Measurements from ENCODE around the gene FBLN2. TPM values are rescaled to one million over a fixed set of nuclear protein-coding genes. Genes with fewer than 3 reads are reported as not detected.

FBLN2 gene
- polyA plus RNA-seq, 1 experiment, result 15.5 TPM

DNA sequence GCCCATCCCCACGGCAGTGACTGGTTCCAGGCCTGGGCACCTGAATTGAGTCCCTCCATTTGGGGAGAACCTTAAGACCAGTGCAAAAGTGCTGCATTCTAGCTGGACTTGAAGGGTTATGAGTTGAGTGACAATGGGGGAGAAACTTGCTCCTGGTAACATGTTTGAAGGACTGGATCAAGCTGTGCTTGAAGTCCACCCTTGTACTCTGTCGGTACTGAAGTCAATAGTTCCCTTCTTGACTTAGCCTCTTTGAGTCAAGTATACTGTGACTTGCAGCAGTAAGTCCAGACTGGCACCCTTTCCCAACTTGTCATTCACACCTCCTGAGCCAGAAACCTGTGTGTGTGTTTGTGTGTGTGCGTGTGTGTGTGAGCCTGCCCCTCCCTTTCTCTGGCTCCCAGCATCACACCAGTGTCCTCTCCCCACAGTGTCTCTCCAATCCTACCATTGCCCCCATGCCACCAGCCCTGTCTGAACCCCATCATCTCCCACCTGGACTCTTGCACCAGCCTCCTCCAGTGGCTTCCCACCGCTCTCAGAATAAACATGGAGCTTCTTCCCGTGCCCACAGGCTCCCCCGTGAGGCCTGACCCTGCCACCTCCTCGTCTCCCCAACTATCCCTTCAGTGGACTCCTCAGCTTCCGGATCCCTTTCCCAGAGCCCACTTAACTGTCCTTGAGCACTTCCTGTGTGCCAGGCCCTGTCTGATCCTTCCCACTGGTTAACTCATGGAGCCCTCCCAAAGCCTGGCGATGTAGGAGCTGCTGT lies 10.2 kb upstream of the FBLN2 start:
- H3K27ac ChIP-seq (ENCODE audit: low read depth, low read length), result peak overlapping the region; percentile 61
- TF ChIP-seq, protein P1, sequence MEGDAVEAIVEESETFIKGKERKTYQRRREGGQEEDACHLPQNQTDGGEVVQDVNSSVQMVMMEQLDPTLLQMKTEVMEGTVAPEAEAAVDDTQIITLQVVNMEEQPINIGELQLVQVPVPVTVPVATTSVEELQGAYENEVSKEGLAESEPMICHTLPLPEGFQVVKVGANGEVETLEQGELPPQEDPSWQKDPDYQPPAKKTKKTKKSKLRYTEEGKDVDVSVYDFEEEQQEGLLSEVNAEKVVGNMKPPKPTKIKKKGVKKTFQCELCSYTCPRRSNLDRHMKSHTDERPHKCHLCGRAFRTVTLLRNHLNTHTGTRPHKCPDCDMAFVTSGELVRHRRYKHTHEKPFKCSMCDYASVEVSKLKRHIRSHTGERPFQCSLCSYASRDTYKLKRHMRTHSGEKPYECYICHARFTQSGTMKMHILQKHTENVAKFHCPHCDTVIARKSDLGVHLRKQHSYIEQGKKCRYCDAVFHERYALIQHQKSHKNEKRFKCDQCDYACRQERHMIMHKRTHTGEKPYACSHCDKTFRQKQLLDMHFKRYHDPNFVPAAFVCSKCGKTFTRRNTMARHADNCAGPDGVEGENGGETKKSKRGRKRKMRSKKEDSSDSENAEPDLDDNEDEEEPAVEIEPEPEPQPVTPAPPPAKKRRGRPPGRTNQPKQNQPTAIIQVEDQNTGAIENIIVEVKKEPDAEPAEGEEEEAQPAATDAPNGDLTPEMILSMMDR (IDR thresholded peaks at IDR 0.05; ENCODE audit: low read depth, low read length), result no peak
- H3K9me3 ChIP-seq (ENCODE audit: control insufficient read depth, insufficient read depth, low read length), result peaks cover 25% of the 10 kb centered on the region
- H3K27me3 ChIP-seq (ENCODE audit: control insufficient read depth, insufficient read depth, low read length), result no peaks in the 10 kb centered on the region
- ChIA-PET POLR2A (interaction anchor here (0.5 kb wide), 1 partner anchor 1547 kb away, joined by 3 read pairs; no protein-coding TSS in a partner anchor), CTCF (interaction anchor here (0.9 to 2.1 kb wide), 7 partner anchors 9 to 111 kb away, joined by 3 to 9 read pairs (median 3); no protein-coding TSS in a partner anchor)
- no peak for DNase-seq (ENCODE audit: low read depth, low spot score)
- no peak overlapping the region for H3K4me3 ChIP-seq (ENCODE audit: low read depth, low read length)

DNA sequence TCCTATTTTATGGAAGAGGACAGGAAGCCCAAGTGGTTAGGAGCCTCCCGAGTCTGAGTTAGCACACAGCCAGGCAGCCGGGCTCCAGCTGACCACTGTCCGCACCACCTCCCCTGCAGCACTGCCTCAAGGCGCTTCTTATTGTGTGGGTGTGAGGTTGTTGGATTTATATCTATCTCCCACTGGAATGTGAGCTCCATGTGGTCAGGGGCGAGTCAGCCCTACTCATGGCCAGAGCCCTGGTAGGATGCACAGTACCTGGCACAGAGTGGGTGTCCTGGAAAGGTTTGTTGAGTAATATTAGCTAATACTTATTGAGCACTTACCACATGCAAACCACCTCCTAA lies 9.7 kb upstream of the FBLN2 start:
- peak; percentile 27 for DNase-seq (ENCODE audit: low read depth, low spot score)
- CTCF ChIA-PET, result interaction anchor here (0.7 to 2.1 kb wide), 7 partner anchors 10 to 110 kb away, joined by 3 to 9 read pairs (median 3); no protein-coding TSS in a partner anchor
- Histone ChIP-seq H3K4me3 (ENCODE audit: low read depth, low read length) (no peak overlapping the region), H3K9me3 (ENCODE audit: control insufficient read depth, insufficient read depth, low read length) (peaks cover 25% of the 10 kb centered on the region), H3K27ac (ENCODE audit: low read depth, low read length) (peak overlapping the region; percentile 61), H3K27me3 (ENCODE audit: control insufficient read depth, insufficient read depth, low read length) (no peaks in the 10 kb centered on the region)
- TF ChIP-seq, protein P1 (IDR thresholded peaks at IDR 0.05; ENCODE audit: low read depth, low read length), result no peak
- POLR2A ChIA-PET, result interaction anchor here (0.5 kb wide), 1 partner anchor 1547 kb away, joined by 3 read pairs; no protein-coding TSS in a partner anchor

DNA sequence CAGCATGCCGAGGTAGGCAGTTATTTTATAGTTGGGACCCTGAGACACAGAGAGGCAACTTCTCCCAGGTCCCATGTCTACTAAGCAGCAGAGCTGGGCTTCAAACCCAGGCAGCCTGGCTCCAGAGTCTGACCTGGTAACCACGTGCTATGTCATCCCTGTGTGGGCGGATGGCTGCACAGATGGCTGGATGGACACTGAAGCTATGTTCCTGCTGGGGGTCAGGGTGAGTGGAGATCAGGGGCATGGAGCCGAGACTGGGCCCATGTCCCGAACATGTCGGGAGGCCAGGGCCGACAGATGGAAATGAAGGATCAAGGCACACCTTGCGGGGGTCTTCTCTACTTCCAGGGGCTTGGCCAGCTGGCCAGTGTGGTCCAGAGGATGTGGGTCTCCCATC lies 9.3 kb upstream of the FBLN2 start:
- TF ChIP-seq, protein P1 (IDR thresholded peaks at IDR 0.05; ENCODE audit: low read depth, low read length), result no peak
- Histone ChIP-seq H3K4me3 (ENCODE audit: low read depth, low read length) (no peak overlapping the region), H3K27me3 (ENCODE audit: control insufficient read depth, insufficient read depth, low read length) (no peaks in the 10 kb centered on the region), H3K27ac (ENCODE audit: low read depth, low read length) (peak overlapping the region; percentile 61), H3K9me3 (ENCODE audit: control insufficient read depth, insufficient read depth, low read length) (peaks cover 25% of the 10 kb centered on the region)
- no peak for DNase-seq (ENCODE audit: low read depth, low spot score)
- CTCF ChIA-PET, result interaction anchor here (0.7 to 2.1 kb wide), 5 partner anchors 40 to 110 kb away, joined by 3 to 9 read pairs (median 5); no protein-coding TSS in a partner anchor
- POLR2A ChIA-PET, result no interaction called here

DNA sequence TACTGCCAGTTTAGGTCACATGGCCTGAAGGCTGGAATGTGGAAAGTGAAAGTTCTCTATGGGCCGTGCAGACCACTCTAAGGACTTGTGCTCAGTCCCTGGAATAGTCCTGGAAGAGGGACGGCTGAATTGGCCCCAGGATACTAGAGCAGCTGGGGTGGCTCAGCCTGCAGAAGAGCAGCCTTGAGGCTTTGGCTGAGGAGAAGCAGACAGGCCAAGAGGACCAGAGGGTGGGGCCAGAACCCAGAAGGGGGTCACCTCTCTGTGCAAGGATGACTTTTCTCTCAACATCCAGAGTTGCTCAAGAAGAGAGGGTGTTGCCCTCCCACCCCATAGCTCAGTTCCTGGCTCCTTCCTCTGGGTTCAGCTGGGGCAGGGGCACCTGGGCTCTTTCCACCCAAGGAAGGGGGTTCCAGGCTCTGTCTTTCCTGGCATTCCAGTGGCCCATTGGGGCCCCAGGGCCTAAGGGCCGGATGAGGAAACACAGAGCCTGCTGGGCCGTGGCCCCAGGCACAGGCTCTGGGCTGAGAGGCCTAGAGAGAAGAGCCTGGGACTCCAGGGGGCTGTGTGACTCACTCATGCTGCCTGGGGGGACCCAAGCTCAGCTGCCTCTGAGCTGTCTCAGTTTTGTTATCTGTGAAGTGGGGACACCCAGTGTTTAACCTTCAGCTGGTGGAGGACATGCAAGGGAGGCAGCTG lies 8.5 kb upstream of the FBLN2 start:
- H3K27ac ChIP-seq (ENCODE audit: low read depth, low read length), result no peak overlapping the region
- CTCF ChIA-PET, result interaction anchor here (1.6 to 2.1 kb wide), 2 partner anchors 40 to 108 kb away, joined by 5 to 9 read pairs; no protein-coding TSS in a partner anchor
- peaks cover 25% of the 10 kb centered on the region for H3K9me3 ChIP-seq (ENCODE audit: control insufficient read depth, insufficient read depth, low read length)

More for the DNA sequence above, 8.5 kb upstream of the FBLN2 start:
- POLR2A ChIA-PET, result no interaction called here
- Histone ChIP-seq H3K27me3 (ENCODE audit: control insufficient read depth, insufficient read depth, low read length) (no peaks in the 10 kb centered on the region), H3K4me3 (ENCODE audit: low read depth, low read length) (no peak overlapping the region)
- TF ChIP-seq, protein P1 (IDR thresholded peaks at IDR 0.05; ENCODE audit: low read depth, low read length), result no peak
- no peak for DNase-seq (ENCODE audit: low read depth, low spot score)

Measured in AG04450 (cell line).